SK-MEL-5 (cell line): ENCODE data around the gene RPL28. TPM values are rescaled to one million over a fixed set of nuclear protein-coding genes. Genes with fewer than 3 reads are reported as not detected.
"Not testable (repeated sequence)": the region's sequence is repeated elsewhere in the genome, so short reads cannot be mapped to it uniquely, and the experiment has no call there.

Source experiments
- DNase-seq: peaks from one replicate; pipeline ENCODE4 v3.0.0-alpha.2; 2016; ENCODE audit warnings: low read depth, low spot score
- in situ Hi-C: cut with HindIII; loops from 2 replicates; pipeline ENCODE4 v1.10.0; 2016; ENCODE audit warnings: low sequenced_read_pairs, high pct_unique_total_duplicates, low pct_unique_long_range_greater_than_20kb
- total RNA-seq: library from RNA; depleted of rRNA; stranded (reverse); fragments of >200 nt; shearing (Covaris generic); gene quantifications from 2 replicates; pipeline ENCODE4 v1.2.3, GENCODE V29; 2014

Gene RPL28
- total RNA-seq, 1 experiment from 2014 or later: 394 TPM

- no peak for DNase-seq
Observed at GRCh38 chr19:55406826-55407549, 21.3 kb downstream of the RPL28 start.

GRCh38 chr19:55407550-55407799 lies 21.7 kb downstream of the RPL28 start, which contains the start of gene UBE2S:
UBE2S (minus strand) TSS chr19:55407788; CDS start chr19:55407589, 199 bp downstream.
- in situ Hi-C loops: not testable (repeated sequence)

More at GRCh38 chr19:55406826-55407549, 21.3 kb downstream of the RPL28 start:
- in situ Hi-C loops: no loop called here

DNA sequence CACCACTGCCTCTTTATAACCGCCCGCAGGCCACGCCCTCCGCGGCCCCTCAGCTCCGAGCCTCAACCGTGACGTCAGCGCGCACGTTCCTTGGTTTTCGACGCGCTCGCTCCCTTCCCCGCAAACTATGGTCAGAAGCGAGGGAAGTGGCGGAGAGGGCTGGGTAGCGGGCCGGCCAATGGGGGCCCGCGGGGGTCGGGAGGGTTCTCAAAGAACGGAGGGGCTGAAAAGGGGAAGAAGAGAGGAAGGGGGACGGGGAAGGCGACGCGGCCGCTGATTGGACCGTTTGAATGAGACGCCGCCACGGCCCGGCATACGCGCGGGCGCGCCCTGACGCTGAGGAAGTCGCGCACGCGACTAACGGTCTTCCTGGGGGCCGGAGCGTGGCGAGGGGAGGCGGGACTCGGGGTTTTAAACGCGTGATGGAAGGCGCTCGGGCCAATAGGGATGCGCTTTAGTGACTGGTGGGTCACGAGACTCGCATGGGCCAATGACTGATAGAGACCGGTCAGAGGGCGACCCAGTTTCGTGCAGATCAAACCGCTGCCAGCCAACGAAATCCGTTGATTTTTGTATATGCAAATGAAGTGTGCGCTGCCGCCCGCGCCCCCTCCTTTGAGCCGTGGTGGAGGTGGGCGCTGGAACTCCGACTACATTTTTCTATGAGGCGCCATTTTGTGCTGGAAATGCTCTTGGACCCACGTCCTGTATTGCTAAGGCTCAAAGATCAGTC lies 22.2 kb downstream of the RPL28 start:
- DNase-seq: peak; percentile 99
- in situ Hi-C loops: no loop called here

More at GRCh38 chr19:55407550-55407799, 21.7 kb downstream of the RPL28 start, which contains the start of gene UBE2S:
- DNase-seq: not testable (repeated sequence)

DNA sequence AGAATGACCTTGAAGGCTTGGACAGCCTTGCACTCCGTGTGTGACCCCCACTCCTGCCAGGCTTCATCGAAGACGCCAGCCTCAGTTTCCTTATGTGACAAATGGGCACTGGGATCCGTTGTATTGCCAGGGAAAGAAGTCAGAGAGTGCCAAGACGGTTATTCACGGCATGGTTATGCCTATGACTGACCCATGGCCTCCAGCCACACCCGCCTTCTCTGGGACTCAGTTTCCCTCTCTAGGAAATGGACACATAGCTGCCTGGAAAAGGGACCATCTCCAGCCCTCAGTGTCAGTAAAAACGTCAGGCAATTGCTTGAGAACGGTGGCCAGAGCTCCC lies 22.8 kb downstream of the RPL28 start:
- DNase-seq: no peak
- in situ Hi-C loops: no loop called here

- in situ Hi-C loops, DNase-seq: not testable (repeated sequence)
Observed at GRCh38 chr19:55409179-55409578, 23.4 kb downstream of the RPL28 start.

DNA sequence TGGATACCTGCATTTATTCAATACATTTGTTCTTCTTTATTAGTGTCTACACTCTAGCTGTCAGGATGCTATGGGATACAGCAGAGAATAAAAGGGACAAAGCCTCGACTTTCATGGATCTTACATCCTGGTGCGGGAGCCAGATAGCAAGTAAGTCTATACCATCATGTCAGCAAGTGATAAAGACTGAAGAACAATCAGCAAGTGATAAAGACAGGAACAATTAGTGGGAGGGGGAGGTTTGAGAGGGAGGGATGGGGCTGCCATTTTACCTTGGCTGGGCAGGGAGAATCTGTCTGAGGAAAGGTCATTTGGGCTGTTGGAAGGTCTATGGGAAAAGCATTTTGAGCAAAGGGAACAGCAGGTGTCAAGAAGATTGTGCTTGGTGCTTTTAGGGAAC lies 24.4 kb downstream of the RPL28 start:
- DNase-seq: no peak
- in situ Hi-C loops: no loop called here

GRCh38 chr19:55418185-55418584 lies 32.5 kb downstream of the RPL28 start:
- peak; percentile 88 for DNase-seq
- in situ Hi-C loops: no loop called here

GRCh38 chr19:55419103-55419502 lies 33.4 kb downstream of the RPL28 start:
- no peak for DNase-seq
- in situ Hi-C loops: no loop called here

DNA sequence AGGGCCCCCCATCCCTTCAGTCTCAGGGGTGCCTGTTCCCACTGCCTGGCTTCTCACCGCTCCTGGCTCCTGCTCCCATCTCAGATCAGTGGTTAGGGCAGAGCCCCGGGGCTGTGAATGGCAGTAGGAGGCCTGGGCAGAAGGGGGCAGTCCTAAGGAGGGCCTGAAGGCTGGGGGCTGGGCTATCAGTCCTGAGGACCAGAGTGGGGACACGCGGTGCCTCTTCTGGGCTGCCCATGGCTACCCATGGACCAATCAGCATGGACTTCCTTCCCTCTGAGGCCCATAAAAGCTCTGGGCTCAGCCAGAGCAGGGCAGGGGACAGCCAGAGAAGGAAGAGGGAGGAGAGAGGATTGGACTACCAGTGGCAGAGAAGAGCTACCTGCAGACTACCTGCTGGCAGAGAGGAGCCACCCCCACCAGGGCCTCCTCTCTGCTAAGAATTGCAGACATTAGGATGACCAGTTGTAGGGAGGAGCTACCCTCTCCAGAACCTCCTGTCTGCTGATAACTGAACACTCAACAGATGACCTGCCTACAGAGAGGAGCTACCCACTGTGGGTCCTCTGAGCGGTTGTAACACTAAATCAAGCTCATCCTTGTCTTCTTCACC lies 34.0 kb downstream of the RPL28 start:
- in situ Hi-C loops: no loop called here
- DNase-seq: no peak

DNA sequence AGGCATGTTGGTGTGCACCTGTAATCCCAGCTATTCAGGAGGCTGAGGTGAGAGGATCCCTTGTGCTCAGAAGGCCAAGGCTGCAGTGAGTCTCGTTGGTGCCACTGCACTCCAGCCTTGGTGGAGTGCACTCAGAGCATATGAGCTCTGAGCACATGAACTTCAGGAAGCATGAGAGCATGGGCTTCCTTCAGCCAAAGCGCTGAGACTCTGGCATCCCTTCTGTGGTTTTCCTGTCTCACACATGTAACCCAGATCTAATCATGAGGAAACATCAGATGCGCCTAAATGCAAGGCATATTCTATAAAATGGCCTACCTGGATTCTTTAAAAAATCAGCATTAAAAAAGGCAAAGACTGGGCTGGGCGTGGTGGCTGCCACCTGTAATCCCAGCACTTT lies 35.5 kb downstream of the RPL28 start:
- DNase-seq, in situ Hi-C loops: not testable (repeated sequence)

DNA sequence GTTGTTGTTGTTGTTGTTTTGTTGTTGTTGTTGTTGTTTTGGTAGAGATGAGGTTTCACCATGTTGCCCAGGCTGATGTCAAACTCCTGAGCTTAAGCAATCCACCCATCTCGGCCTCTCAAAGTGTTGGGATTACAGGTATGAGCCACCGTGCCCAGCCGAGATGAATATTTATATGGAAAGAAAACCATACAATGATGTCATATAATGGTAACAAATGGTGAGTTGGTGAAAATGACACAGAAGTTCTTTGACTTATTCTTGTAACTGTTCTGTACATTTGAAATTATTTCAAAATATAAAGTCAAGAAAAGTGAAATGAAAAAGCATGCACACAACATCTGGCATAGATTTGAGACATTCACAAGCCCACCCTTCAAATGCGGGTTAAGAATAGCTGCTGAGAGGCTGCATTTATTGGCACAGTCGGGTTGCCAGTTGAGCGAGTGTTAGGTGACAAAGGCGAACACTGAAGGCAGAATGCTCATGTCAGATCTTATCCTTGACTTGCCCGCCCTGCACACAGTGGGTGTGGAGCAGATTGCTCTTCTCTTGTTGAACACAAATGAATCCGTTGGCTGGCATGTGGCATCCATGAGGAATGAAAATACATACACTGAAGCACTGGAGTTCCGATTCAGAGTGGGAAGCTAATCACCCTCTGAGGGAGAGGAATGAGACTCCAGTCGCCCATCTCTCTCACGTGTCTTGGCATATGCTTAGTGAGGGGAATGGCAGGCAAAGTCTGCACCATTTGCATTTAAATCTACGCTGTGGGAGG lies 37.7 kb downstream of the RPL28 start:
- in situ Hi-C loops: no loop called here
- DNase-seq: no peak

GRCh38 chr19:55424518-55424917 lies 38.8 kb downstream of the RPL28 start:
- no peak for DNase-seq
- in situ Hi-C loops: no loop called here

GRCh38 chr19:55426042-55426441 lies 40.3 kb downstream of the RPL28 start:
- in situ Hi-C loops: no loop called here
- DNase-seq: peak; percentile 92

- in situ Hi-C loops: no loop called here
- DNase-seq: no peak
Observed at GRCh38 chr19:55431183-55431582, 45.5 kb downstream of the RPL28 start.

GRCh38 chr19:55432241-55432959 lies 46.7 kb downstream of the RPL28 start:
- in situ Hi-C loops: no loop called here
- no peak for DNase-seq

DNA sequence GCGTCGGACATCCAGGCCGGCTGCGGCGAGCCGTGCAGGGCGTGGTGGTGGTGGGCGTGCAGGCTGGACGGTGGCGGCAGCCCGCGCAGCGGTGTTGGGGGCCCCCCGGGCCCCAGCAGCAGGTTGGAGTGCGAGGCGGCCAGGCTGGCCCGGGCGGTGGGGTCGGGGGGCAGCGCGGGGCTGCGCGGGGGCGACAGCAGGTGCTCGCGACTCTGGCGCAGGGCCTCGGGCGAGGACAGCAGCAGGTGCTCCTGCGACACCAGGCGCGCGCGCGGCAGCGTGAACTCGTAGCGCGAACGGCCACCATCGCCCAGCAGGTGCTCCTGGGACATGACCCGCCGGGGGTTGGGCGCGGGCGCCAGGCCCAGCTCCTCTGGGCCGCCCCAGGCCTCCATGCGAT lies 47.6 kb downstream of the RPL28 start:
- in situ Hi-C loops: no loop called here
- DNase-seq: no peak

DNA sequence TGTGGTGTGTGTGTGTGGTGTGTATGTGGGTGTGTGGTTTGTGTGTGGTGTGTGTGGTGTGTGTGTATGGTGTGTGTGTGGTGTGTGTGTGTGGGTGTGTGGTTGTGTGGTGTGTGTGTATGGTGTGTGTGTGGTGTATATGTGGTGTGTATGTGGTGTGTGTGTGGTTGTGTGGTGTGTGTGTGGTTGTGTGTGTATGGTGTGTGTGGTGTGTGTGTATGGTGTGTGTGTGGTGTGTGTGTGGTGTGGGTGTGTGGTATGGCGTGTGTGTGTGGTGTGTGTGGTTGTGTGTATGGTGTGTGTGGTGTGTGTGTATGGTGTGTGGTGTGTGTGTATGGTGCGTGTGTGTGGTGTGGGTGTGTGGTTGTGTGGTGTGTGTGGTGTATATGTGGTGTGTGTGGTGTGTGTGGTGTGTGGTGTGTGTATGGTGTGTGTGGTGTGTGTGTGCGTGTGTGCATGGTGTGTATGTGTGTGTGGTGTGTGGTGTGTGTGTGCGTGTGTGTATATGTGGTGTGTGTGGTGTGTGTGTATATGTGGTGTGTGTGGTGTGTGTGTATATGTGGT lies 48.7 kb downstream of the RPL28 start:
- DNase-seq: no peak
- in situ Hi-C loops: no loop called here
